ENCODE data around the gene SLC1A3. TPM values are rescaled to one million over a fixed set of nuclear protein-coding genes. Genes with fewer than 3 reads are reported as not detected.

Gene SLC1A3
- total RNA-seq, 1 experiment from 2014 or later, result 18.6 TPM

DNA sequence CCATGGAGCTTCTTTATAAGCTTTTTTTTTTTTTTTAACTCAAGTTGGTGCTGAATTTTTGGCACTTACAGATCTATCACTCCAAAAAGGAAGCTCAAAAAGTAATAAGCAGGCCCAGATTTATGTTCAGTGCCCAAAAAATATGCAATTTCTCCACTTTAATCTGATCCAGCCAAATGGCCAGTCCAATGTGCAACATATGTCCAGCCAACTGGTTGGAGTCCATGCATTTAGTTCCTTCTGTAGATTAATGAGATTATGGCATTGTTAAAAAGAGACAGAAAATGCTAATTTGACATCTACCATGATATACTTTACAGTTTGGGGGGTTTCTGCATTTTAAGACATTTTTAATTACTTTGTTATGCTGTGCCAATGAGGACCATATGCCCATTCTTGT, 129.5 kb downstream of the SLC1A3 start:
- Histone ChIP-seq H2BK12ac (ENCODE audit: insufficient read length, low read depth, low read length) (no peak overlapping the region), H2BK20ac (ENCODE audit: low read depth, low read length, poor library complexity, severe bottlenecking) (no peak overlapping the region), H3K14ac (ENCODE audit: insufficient read depth, low read length) (no peak overlapping the region), H2BK5ac (ENCODE audit: insufficient read length, low read length) (no peak overlapping the region), H2BK120ac (ENCODE audit: low read depth, low read length, poor library complexity, severe bottlenecking) (no peak overlapping the region), H3K4ac (ENCODE audit: low read depth, low read length) (no peak overlapping the region), H4K91ac (ENCODE audit: insufficient read length, low read depth, low read length) (no peak overlapping the region), H3K18ac (ENCODE audit: insufficient read length, low read depth, low read length) (no peak overlapping the region), H2AFZ (ENCODE audit: low read length) (no peak overlapping the region), H4K5ac (ENCODE audit: insufficient read length, low read depth, low read length) (no peak overlapping the region), H3K23me2 (ENCODE audit: insufficient read length, low read depth, low read length, poor library complexity, severe bottlenecking) (no peaks in the 10 kb centered on the region), H3K56ac (ENCODE audit: insufficient read length, low read depth, low read length) (no peak overlapping the region), H4K8ac (replicated peaks; ENCODE audit: insufficient read length, low read depth, low read length) (no peak overlapping the region), H3K4me1 (ENCODE audit: insufficient read depth, low read length) (peaks cover 2% of the 10 kb centered on the region; the same call in 1 of the 2 replicates), H2BK15ac (ENCODE audit: low read depth, low read length) (no peak overlapping the region), H3K4me2 (ENCODE audit: insufficient read depth, insufficient read length, low read length) (no peak overlapping the region), H3K9me3 (ENCODE audit: control insufficient read depth, low read depth, low read length) (no peaks in the 10 kb centered on the region), H3K27ac (ENCODE audit: insufficient read length, low read depth, low read length) (no peak overlapping the region), H2AK5ac (ENCODE audit: insufficient read length, low read length) (no peak overlapping the region), H3K79me2 (ENCODE audit: insufficient read depth, low read length) (no peaks in the 10 kb centered on the region), H3K9ac (ENCODE audit: extremely low read depth, insufficient read length, low read length) (no peak overlapping the region), H3T11ph (ENCODE audit: low read length) (no peak overlapping the region), H4K20me1 (ENCODE audit: control insufficient read depth, insufficient read depth, insufficient read length) (no peaks in the 10 kb centered on the region), H3K79me1 (ENCODE audit: insufficient read depth, low read depth, low read length, poor library complexity, severe bottlenecking) (no peaks in the 10 kb centered on the region), H3K23ac (ENCODE audit: insufficient read length, low read depth, low read length) (no peak overlapping the region), H3K27me3 (ENCODE audit: insufficient read depth, low read length) (no peaks in the 10 kb centered on the region)
- H3K27me3 Mint-ChIP-seq (ENCODE audit: low read depth), result no peaks in the 10 kb centered on the region; the same call in 1 of the 2 replicates
- H3K9me3 Mint-ChIP-seq, result no peaks in the 10 kb centered on the region
- DNase-seq, result no peak
- TF ChIP-seq, protein P1, sequence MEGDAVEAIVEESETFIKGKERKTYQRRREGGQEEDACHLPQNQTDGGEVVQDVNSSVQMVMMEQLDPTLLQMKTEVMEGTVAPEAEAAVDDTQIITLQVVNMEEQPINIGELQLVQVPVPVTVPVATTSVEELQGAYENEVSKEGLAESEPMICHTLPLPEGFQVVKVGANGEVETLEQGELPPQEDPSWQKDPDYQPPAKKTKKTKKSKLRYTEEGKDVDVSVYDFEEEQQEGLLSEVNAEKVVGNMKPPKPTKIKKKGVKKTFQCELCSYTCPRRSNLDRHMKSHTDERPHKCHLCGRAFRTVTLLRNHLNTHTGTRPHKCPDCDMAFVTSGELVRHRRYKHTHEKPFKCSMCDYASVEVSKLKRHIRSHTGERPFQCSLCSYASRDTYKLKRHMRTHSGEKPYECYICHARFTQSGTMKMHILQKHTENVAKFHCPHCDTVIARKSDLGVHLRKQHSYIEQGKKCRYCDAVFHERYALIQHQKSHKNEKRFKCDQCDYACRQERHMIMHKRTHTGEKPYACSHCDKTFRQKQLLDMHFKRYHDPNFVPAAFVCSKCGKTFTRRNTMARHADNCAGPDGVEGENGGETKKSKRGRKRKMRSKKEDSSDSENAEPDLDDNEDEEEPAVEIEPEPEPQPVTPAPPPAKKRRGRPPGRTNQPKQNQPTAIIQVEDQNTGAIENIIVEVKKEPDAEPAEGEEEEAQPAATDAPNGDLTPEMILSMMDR (conservative IDR thresholded peaks at IDR 0.05), result no peak
- H3K4me1 Mint-ChIP-seq, result peaks cover 9 to 13% of the 10 kb centered on the region in 2 experiments
- H3K36me3 Mint-ChIP-seq (ENCODE audit: insufficient read depth in 1 of 3, low read depth in 3 of 3), result no peaks in the 10 kb centered on the region
- H3K27ac Mint-ChIP-seq, result no peak overlapping the region
- no peak overlapping the region for H3K4me3 Mint-ChIP-seq

All from H9 (cell line).